HepG2 (cell line): ENCODE data around the gene MAGI1. TPM values are rescaled to one million over a fixed set of nuclear protein-coding genes. Genes with fewer than 3 reads are reported as not detected.

Experiments used
- ATAC-seq: fragments of 200-7000 bp; cut with Tn5 transposase; 3 replicates; pipeline ENCODE4 v1.9.1; 2020; ENCODE audit warnings: mild to moderate bottlenecking, moderate library complexity
- BruUV-seq: library from RNA; stranded (reverse); fragments of 400-500 nt; replicated peaks from 2 replicates; lab custom pipeline; 2021; lab: Mats Ljungman, UMichigan
- CTCF ChIA-PET: fragments of 300-600 bp; formaldehyde crosslinking; extraction: SDS; loops from one replicate; lab custom pipeline; 2021; ENCODE audit warnings: low total read pairs, inconsistent platforms, low intra/inter-chr PET ratio; lab: Yijun Ruan, JAX
- POLR2A ChIA-PET: fragments of 350-600 bp; sonication (Branson Sonifier 250); formaldehyde crosslinking; loops from one replicate; lab custom pipeline; 2020; ENCODE audit warnings: antibody characterized with exemption, inconsistent platforms; lab: Yijun Ruan, JAX
- DNase-seq: peaks from one replicate; pipeline ENCODE4 v3.0.0-alpha.2; 2015; ENCODE audit warnings: low spot score
- FAIRE-seq: peaks from 3 replicates; lab custom pipeline; 2011; peaks lifted over from hg19 to GRCh38; lab: Jason Lieb, UNC
- H2AFZ ChIP-seq: one replicate; pipeline ENCODE4 v1.6.1; 2011; ENCODE audit warnings: low read length, inconsistent platforms
- H3K27ac ChIP-seq: fragments of 300-600 bp; 3 replicates; pipeline ENCODE4 v1.8.0; 2011; ENCODE audit warnings: mixed run types, mild to moderate bottlenecking, mixed read lengths, low read length, inconsistent platforms; ENCODE audit not compliant: insufficient read depth; ENCODE audit errors: extremely low read length
- H3K27me3 ChIP-seq, 2 experiments: fragments of 200-600 bp in 1 of 2; 2 replicates in 1 of 2; 3 replicates in 1 of 2; pipeline versions ENCODE4 v1.6.0 to v1.8.0; 2011; ENCODE audit warnings: low read length in 2 of 2, mild to moderate bottlenecking in 2 of 2, moderate library complexity in 2 of 2, inconsistent platforms in 1 of 2; ENCODE audit not compliant: insufficient read depth in 2 of 2, control insufficient read depth in 1 of 2
- H3K36me3 ChIP-seq, 2 experiments: fragments of 200-600 bp in 1 of 2; replicated peaks in 1 of 2; 2 replicates in 1 of 2; 3 replicates in 1 of 2; pipeline versions ENCODE4 v1.5.1 to v1.8.0; 2011; ENCODE audit warnings: low read length in 2 of 2, inconsistent platforms in 1 of 2; ENCODE audit not compliant: insufficient read depth in 2 of 2, control insufficient read depth in 1 of 2
- H3K4me1 ChIP-seq: 2 replicates; pipeline ENCODE4 v1.5.1; 2012; ENCODE audit warnings: low read length, inconsistent platforms; ENCODE audit not compliant: insufficient read depth
- H3K4me2 ChIP-seq: 2 replicates; pipeline ENCODE4 v1.6.0; 2011; ENCODE audit warnings: low read depth, low read length, inconsistent platforms
- H3K4me3 ChIP-seq, 3 experiments: fragments of 200-600 bp in 1 of 3; sonication (generic), shearing (Covaris generic) in 1 of 3; replicated peaks in 1 of 3; 2 replicates each; pipeline ENCODE4 v1.5.1; 2011 to 2016; ENCODE audit warnings: low read length in 3 of 3, inconsistent platforms in 2 of 3, low read depth in 2 of 3, mild to moderate bottlenecking in 2 of 3, control low read depth in 1 of 3, mixed read lengths in 1 of 3; ENCODE audit not compliant: insufficient read depth in 1 of 3
- H3K79me2 ChIP-seq: one replicate; pipeline ENCODE4 v1.6.1; 2011; ENCODE audit warnings: low read length, inconsistent platforms; ENCODE audit not compliant: insufficient read depth
- H3K9ac ChIP-seq: 2 replicates; pipeline ENCODE4 v1.6.0; 2011; ENCODE audit warnings: mild to moderate bottlenecking, low read depth, low read length, inconsistent platforms; ENCODE audit not compliant: insufficient read depth
- H3K9me3 ChIP-seq: 2 replicates; pipeline ENCODE4 v1.5.1; 2012; ENCODE audit warnings: mild to moderate bottlenecking, low read length
- H4K20me1 ChIP-seq: 2 replicates; pipeline ENCODE4 v1.6.0; 2011; ENCODE audit warnings: inconsistent platforms, mild to moderate bottlenecking, low read length, moderate library complexity; ENCODE audit not compliant: insufficient read depth
- ARHGAP35 ChIP-seq: sonication (generic); formaldehyde crosslinking; IDR thresholded peaks from 2 replicates; pipeline ENCODE4 v1.9.0; 2022; ENCODE audit warnings: mild to moderate bottlenecking, inconsistent platforms, moderate library complexity, missing genetic modification reagents, borderline replicate concordance
- BRD4 ChIP-seq: sonication (generic); formaldehyde crosslinking; IDR thresholded peaks from 2 replicates; pipeline ENCODE4 v1.4.0; 2020; ENCODE audit warnings: missing genetic modification reagents
- FIP1L1 ChIP-seq: fragments of 200-400 bp; formaldehyde crosslinking; IDR thresholded peaks from 2 replicates; pipeline ENCODE4 v1.6.1; 2018; ENCODE audit warnings: low read depth, mild to moderate bottlenecking, low read length, moderate library complexity, borderline replicate concordance; ENCODE audit not compliant: insufficient read depth
- FOXA1 ChIP-seq, 2 experiments: fragments of 450-650 bp in 1 of 2; sonication (generic) in 1 of 2; formaldehyde crosslinking in 1 of 2; IDR thresholded peaks; 2 replicates each; pipeline versions ENCODE4 v1.4.0 to v1.6.1; 2016 to 2020; ENCODE audit warnings: missing genetic modification reagents in 1 of 2
- NRL ChIP-seq: sonication (generic); formaldehyde crosslinking; IDR thresholded peaks from 2 replicates; pipeline ENCODE4 v1.5.0; 2020; ENCODE audit warnings: missing genetic modification reagents, mild to moderate bottlenecking, moderate library complexity, borderline replicate concordance
- RAD21 ChIP-seq: fragments of 450-650 bp; formaldehyde crosslinking; IDR thresholded peaks from 2 replicates; pipeline ENCODE4 v1.5.0; 2020; ENCODE audit warnings: mild to moderate bottlenecking
- SNAI1 ChIP-seq: sonication (generic); formaldehyde crosslinking; IDR thresholded peaks from 2 replicates; pipeline ENCODE4 v1.5.0; 2020; ENCODE audit warnings: mild to moderate bottlenecking, missing genetic modification reagents, borderline replicate concordance
- TCF12 ChIP-seq, 2 experiments: fragments of 450-650 bp in 1 of 2; sonication (generic) in 1 of 2; formaldehyde crosslinking in 1 of 2; IDR thresholded peaks; 2 replicates each; pipeline versions ENCODE4 v1.6.1 to v1.8.0; 2017 to 2022; ENCODE audit warnings: antibody characterized with exemption in 1 of 2, mild to moderate bottlenecking in 1 of 2, missing genetic modification reagents in 1 of 2, moderate library complexity in 1 of 2
- THYN1 ChIP-seq: sonication (generic); formaldehyde crosslinking; IDR thresholded peaks from 2 replicates; pipeline ENCODE4 v1.8.1; 2023; ENCODE audit warnings: low read depth, mild to moderate bottlenecking, moderate library complexity, missing genetic modification reagents, borderline replicate concordance
- WIZ ChIP-seq: sonication (generic); formaldehyde crosslinking; IDR thresholded peaks from 2 replicates; pipeline ENCODE4 v1.5.1; 2020; ENCODE audit warnings: mild to moderate bottlenecking, missing genetic modification reagents
- ZNF10 ChIP-seq: sonication (generic); formaldehyde crosslinking; IDR thresholded peaks from 2 replicates; pipeline ENCODE4 v1.4.0; 2020; ENCODE audit warnings: mild to moderate bottlenecking, low read depth, missing genetic modification reagents, borderline replicate concordance
- ZNF878 ChIP-seq: sonication (generic); formaldehyde crosslinking; IDR thresholded peaks from 2 replicates; pipeline ENCODE4 v1.8.1; 2023; ENCODE audit warnings: mild to moderate bottlenecking, missing genetic modification reagents, moderate library complexity
- ZSCAN25 ChIP-seq: sonication (generic); formaldehyde crosslinking; IDR thresholded peaks from 2 replicates; pipeline ENCODE4 v1.8.0; 2022; ENCODE audit warnings: mild to moderate bottlenecking, missing genetic modification reagents
- WGBS: methylation state at CpG from one replicate; pipeline ENCODE4 v1.1.6; 2017; ENCODE audit warnings: low lambda C conversion rate; 5-methylcytosine and 5-hydroxymethylcytosine counted together
- in situ Hi-C: cut with HindIII; loops from 2 replicates; pipeline ENCODE4 v1.10.0; 2017; ENCODE audit warnings: low pct_unique_long_range_greater_than_20kb; ENCODE audit not compliant: extremely low pct_ligation_motif_present
- intact Hi-C: fragments of 100-400 bp; cut with micrococcal nuclease; formaldehyde crosslinking; loops from one replicate; pipeline ENCODE4 v1.10.0; 2022; ENCODE audit not compliant: unreplicated experiment
- polyA plus RNA-seq, 8 experiments: library from polyadenylated mRNA; depleted of rRNA in 3 of 8; stranded (reverse) in 7 of 8; unstranded in 1 of 8; fragments of >200 nt; fragmentation: Illumina TruSeq in 4 of 8; extraction: Trizol in 4 of 8; gene quantifications; 2 replicates each; pipeline versions ENCODE4 v1.2.1 to v1.2.3, GENCODE V29; 2011 to 2016; ENCODE audit warnings: low read depth in 4 of 8, missing spikeins in 1 of 8, mixed read lengths in 1 of 8; ENCODE audit not compliant: insufficient read depth in 1 of 8
- total RNA-seq, 5 experiments: library from RNA; depleted of rRNA; stranded (reverse); fragments of >200 nt; fragmentation: Illumina TruSeq; extraction: Trizol; gene quantifications; 2 replicates each; pipeline ENCODE4 v1.2.3, GENCODE V29; 2016; ENCODE audit warnings: low read depth in 1 of 5
- TF ChIP-seq, protein P1 (sequence below): sonication (generic); formaldehyde crosslinking; IDR thresholded peaks from 2 replicates; pipeline ENCODE4 v1.5.1; 2020; ENCODE audit warnings: missing genetic modification reagents, mild to moderate bottlenecking, borderline replicate concordance
- TF ChIP-seq, protein P2 (sequence below): sonication (generic); formaldehyde crosslinking; IDR thresholded peaks from 2 replicates; pipeline ENCODE4 v1.8.1; 2023; ENCODE audit warnings: mild to moderate bottlenecking, missing genetic modification reagents
- TF ChIP-seq, protein P3 (sequence below): sonication (generic); formaldehyde crosslinking; IDR thresholded peaks from 2 replicates; pipeline ENCODE4 v1.4.0; 2020; ENCODE audit warnings: missing genetic modification reagents
- TF ChIP-seq, protein P4 (sequence below): sonication (generic); formaldehyde crosslinking; IDR thresholded peaks from 2 replicates; pipeline ENCODE4 v1.5.1; 2020; ENCODE audit warnings: mild to moderate bottlenecking, missing genetic modification reagents, borderline replicate concordance
- TF ChIP-seq, protein P5 (sequence below): sonication (generic); formaldehyde crosslinking; IDR thresholded peaks from 2 replicates; pipeline ENCODE4 v1.4.0; 2020; ENCODE audit warnings: missing genetic modification reagents

The MAGI1 gene
- total and polyA plus RNA-seq, 2 of the 13 experiments (the other 11 are each of a cell fraction or from before 2014, with no cell fraction given): 22.2 to 26.0 TPM

DNA sequence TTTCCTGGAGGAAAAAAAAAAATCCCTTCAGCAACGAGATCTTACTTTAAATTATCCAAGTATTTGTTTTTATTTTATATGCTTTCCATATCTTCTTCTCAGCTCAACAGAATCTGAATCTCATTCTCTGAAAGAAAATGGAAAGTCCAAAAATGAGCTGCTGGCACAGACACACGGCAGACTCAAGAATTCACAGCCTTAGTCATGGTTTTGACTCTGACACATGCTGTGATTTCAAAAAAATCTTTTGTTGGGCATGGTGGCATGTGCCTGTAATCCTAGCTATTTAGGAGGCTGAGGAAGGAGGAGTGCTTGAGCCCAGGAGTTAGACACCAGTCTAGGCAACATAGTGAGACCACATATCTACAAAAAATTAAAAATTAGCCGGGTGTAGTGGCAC lies 565.0 kb downstream of the MAGI1 start (continued):
- TF ChIP-seq, protein P1, sequence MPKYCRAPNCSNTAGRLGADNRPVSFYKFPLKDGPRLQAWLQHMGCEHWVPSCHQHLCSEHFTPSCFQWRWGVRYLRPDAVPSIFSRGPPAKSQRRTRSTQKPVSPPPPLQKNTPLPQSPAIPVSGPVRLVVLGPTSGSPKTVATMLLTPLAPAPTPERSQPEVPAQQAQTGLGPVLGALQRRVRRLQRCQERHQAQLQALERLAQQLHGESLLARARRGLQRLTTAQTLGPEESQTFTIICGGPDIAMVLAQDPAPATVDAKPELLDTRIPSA: no peak
- TF ChIP-seq, protein P2, sequence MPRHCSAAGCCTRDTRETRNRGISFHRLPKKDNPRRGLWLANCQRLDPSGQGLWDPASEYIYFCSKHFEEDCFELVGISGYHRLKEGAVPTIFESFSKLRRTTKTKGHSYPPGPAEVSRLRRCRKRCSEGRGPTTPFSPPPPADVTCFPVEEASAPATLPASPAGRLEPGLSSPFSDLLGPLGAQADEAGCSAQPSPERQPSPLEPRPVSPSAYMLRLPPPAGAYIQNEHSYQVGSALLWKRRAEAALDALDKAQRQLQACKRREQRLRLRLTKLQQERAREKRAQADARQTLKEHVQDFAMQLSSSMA (CRISPR knock-in tag): no peak
- TF ChIP-seq SNAI1 (CRISPR knock-in tag): no peak
- TF ChIP-seq ZSCAN25 (CRISPR knock-in tag): no peak

DNA sequence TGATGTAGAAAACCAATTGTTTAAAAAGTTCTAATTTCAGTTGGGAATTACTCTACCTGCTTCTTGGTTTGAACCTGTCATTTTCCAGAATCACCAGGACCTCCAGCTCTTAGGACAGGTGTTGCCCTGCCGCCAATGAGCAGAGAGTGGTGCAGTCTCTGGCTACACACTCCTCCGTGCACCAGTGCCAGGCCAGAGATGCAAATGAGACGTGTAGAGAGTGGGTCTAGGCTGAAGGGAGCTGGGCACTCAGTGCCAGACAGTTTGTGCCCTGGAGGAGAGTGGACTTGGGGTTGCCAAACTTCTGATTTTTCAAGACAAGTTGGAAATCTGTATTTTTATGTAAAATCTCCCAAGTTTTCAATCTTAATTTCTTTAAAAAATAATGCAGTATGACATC lies 566.2 kb downstream of the MAGI1 start:
- in situ Hi-C loops (no loop called here), intact Hi-C loops (no loop called here)
- CTCF ChIA-PET: no interaction called here
- H3K4me1 ChIP-seq: no peaks in the 10 kb centered on the region
- no peaks in the 10 kb centered on the region for H3K79me2 ChIP-seq
- POLR2A ChIA-PET: no interaction called here
- no peaks in the 10 kb centered on the region for H3K27me3 ChIP-seq
- H2AFZ ChIP-seq: no peak overlapping the region
- H3K36me3 ChIP-seq: peaks cover 6 to 10% of the 10 kb centered on the region in 2 experiments; a peak in 3 of 5 replicates
- no peaks in the 10 kb centered on the region for H3K9me3 ChIP-seq
- 97% methylated on average over 3 of the region's 3 CpGs for WGBS
- FAIRE-seq (no peak), DNase-seq (no peak), ATAC-seq (no peak)
- no peak overlapping the region for H3K27ac ChIP-seq
- no peak overlapping the region for H3K4me2 ChIP-seq
- no peak overlapping the region for H3K4me3 ChIP-seq
- H3K9ac ChIP-seq: no peak overlapping the region
- no TSS peak for BruUV-seq
- no peaks in the 10 kb centered on the region for H4K20me1 ChIP-seq
- TF ChIP-seq ARHGAP35 (no peak), THYN1 (no peak), FOXA1 (IDR thresholded peaks at IDR 0.05) (no peak), FOXA1 (CRISPR knock-in tag; IDR thresholded peaks at IDR 0.05) (no peak), BRD4 (CRISPR knock-in tag) (no peak), ZNF10 (CRISPR knock-in tag) (no peak), ZNF878 (no peak), NRL (CRISPR knock-in tag) (no peak), WIZ (CRISPR knock-in tag) (no peak), FIP1L1 (no peak), TCF12 (IDR thresholded peaks at IDR 0.05) (no peak), TCF12 (CRISPR knock-in tag; IDR thresholded peaks at IDR 0.05) (no peak), RAD21 (CRISPR knock-in tag) (no peak)
- TF ChIP-seq, protein P3, sequence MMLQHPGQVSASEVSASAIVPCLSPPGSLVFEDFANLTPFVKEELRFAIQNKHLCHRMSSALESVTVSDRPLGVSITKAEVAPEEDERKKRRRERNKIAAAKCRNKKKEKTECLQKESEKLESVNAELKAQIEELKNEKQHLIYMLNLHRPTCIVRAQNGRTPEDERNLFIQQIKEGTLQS (CRISPR knock-in tag): no peak
- TF ChIP-seq, protein P4, sequence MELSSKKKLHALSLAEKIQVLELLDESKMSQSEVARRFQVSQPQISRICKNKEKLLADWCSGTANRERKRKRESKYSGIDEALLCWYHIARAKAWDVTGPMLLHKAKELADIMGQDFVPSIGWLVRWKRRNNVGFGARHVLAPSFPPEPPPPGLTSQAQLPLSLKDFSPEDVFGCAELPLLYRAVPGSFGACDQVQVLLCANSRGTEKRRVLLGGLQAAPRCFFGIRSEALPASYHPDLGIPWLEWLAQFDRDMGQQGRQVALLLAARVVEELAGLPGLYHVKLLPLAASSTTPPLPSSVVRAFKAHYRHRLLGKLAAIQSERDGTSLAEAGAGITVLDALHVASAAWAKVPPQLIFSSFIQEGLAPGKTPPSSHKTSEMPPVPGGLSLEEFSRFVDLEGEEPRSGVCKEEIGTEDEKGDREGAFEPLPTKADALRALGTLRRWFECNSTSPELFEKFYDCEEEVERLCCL (CRISPR knock-in tag): no peak
- TF ChIP-seq, protein P5, sequence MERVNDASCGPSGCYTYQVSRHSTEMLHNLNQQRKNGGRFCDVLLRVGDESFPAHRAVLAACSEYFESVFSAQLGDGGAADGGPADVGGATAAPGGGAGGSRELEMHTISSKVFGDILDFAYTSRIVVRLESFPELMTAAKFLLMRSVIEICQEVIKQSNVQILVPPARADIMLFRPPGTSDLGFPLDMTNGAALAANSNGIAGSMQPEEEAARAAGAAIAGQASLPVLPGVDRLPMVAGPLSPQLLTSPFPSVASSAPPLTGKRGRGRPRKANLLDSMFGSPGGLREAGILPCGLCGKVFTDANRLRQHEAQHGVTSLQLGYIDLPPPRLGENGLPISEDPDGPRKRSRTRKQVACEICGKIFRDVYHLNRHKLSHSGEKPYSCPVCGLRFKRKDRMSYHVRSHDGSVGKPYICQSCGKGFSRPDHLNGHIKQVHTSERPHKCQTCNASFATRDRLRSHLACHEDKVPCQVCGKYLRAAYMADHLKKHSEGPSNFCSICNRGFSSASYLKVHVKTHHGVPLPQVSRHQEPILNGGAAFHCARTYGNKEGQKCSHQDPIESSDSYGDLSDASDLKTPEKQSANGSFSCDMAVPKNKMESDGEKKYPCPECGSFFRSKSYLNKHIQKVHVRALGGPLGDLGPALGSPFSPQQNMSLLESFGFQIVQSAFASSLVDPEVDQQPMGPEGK (CRISPR knock-in tag): no peak
